Transverse colon (tissue), 3 donors: ENCODE results near the gene SULF2.

ENCODE experiments used
- CTCF ChIP-seq, 5 experiments: fragments of 200-600 bp in 3 of 5; fragments of 450-650 bp in 2 of 5; sonication (generic) in 3 of 5; IDR thresholded peaks; 1 replicate in 2 of 5; 2 replicates in 3 of 5; pipeline ENCODE4 v1.5.1; 2016 to 2017; ENCODE audit warnings: antibody characterized with exemption in 5 of 5, inconsistent platforms in 3 of 5, mild to moderate bottlenecking in 2 of 5, moderate library complexity in 1 of 5
- POLR2A ChIP-seq: fragments of 450-650 bp; IDR thresholded peaks from one replicate; pipeline ENCODE4 v1.6.1; 2016; ENCODE audit warnings: antibody characterized with exemption, mild to moderate bottlenecking, moderate library complexity

- TF ChIP-seq POLR2A (no peak), CTCF (IDR thresholded peaks at IDR 0.05) (no peak)
Measured at GRCh38 chr20:47795214-47795907, 10.1 kb upstream of the SULF2 start.
